Fibroblast of mammary gland (primary cell): ENCODE measurements around the gene SPEM3.
A peak's percentile ranks its signal among the peaks of the same experiment; 100 is the strongest.
"Not testable (repeated sequence)": the region's sequence is repeated elsewhere in the genome, so short reads cannot be mapped to it uniquely, and the experiment has no call there.

Experiments used
- DNase-seq: peaks from one replicate; pipeline ENCODE4 v3.0.0-alpha.2; 2010; ENCODE audit warnings: low read depth
- H3K4me3 ChIP-seq: 2 replicates; pipeline ENCODE4 v1.5.1; 2011; ENCODE audit warnings: low read depth, mild to moderate bottlenecking, low read length, moderate library complexity; ENCODE audit not compliant: control insufficient read depth
- TF ChIP-seq, protein P1 (sequence below): conservative IDR thresholded peaks from 2 replicates; pipeline ENCODE4 v1.5.1; 2011; ENCODE audit warnings: low read depth, low read length, inconsistent platforms; ENCODE audit not compliant: control insufficient read depth, insufficient read depth

SPEM3 gene

DNA sequence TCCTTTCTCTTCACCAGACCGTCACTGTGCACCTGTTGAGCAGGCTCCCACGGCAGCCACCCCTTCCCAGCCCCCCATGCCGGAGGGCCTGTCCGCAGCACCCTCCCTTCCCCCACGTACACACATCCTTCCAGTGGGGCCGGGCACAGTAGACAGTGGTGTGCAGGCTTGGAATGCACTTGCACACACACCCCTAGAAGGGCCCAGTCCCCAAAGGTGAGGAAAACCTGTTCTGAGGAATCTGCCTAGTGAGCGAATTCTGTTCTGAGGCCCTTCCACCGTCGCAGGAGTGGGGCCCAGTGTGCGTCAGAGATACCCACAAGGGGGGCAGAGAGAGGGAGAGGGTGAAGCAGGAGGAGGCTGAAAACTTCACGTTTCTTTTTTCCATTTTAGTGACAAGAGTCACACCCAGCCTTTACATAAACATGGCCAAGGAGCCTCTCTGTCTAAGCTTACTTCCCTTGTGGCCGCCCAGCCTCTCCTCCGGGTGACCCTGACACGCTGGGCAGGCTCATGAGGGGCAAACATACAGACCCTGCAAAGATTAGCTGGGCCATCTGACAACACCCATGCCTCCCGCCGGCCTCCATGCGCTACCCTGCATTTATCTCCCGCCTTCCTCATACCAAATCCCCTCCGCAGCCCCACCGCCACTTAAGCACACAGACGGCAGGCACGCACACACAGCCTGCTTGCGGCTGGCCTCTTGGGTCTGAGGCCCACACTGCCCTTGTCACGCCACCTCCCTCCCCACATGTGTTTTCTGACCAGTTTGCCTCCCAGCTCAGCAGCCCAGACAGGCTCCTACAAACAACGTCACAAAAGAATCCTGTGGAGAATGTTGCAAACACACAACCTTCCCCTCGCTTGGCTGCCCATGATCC lies 49.0 kb downstream of the SPEM3 start:
- peak overlapping the region; percentile 68 for H3K4me3 ChIP-seq
- DNase-seq, result peak; percentile 83
- TF ChIP-seq, protein P1, sequence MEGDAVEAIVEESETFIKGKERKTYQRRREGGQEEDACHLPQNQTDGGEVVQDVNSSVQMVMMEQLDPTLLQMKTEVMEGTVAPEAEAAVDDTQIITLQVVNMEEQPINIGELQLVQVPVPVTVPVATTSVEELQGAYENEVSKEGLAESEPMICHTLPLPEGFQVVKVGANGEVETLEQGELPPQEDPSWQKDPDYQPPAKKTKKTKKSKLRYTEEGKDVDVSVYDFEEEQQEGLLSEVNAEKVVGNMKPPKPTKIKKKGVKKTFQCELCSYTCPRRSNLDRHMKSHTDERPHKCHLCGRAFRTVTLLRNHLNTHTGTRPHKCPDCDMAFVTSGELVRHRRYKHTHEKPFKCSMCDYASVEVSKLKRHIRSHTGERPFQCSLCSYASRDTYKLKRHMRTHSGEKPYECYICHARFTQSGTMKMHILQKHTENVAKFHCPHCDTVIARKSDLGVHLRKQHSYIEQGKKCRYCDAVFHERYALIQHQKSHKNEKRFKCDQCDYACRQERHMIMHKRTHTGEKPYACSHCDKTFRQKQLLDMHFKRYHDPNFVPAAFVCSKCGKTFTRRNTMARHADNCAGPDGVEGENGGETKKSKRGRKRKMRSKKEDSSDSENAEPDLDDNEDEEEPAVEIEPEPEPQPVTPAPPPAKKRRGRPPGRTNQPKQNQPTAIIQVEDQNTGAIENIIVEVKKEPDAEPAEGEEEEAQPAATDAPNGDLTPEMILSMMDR, result no peak

DNA sequence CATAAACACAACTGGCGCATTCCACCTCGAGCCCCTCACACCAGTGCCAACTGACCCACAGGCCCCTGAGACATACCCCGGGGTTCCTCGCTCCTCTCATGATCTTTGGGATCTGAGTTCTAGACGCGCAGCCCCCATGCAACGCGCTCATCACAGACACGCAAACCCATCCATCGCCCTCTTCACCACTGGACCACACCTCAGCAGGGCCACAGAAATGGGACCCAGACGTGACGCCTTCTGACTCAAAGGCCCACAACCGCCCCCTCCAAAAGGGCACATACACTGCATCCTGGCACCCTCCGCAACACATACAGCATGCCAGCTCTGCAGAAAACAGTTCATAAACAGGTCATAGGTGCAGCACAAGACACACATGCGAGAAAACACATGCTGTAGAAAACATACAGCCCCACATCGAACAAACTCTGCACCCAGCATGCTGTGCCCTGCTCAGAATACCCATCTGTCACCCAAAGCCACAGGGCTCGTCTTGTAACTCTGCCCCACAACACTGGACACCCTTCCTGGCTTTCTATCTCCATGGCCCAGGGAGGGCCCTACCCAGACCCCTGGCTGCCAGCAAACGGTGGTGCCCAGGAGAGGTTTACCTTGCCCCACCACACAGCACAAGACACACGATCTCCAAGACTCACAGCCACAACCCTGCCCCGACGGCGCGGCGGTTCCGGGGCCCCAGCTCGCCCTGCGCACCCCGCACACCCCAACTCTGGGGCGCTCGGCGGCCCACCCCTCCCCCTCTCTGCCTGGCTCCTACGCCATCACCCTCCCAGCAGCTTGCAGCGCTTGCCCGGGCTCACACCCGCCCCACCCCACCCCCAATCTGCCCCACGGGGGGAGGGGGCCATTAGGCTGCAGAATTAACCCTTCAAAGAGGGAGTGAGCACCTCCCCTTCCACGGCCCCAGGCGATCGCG lies 49.9 kb downstream of the SPEM3 start:
- TF ChIP-seq, protein P1, result no peak
- peak; percentile 41 for DNase-seq
- H3K4me3 ChIP-seq, result peak overlapping the region; percentile 68

DNA sequence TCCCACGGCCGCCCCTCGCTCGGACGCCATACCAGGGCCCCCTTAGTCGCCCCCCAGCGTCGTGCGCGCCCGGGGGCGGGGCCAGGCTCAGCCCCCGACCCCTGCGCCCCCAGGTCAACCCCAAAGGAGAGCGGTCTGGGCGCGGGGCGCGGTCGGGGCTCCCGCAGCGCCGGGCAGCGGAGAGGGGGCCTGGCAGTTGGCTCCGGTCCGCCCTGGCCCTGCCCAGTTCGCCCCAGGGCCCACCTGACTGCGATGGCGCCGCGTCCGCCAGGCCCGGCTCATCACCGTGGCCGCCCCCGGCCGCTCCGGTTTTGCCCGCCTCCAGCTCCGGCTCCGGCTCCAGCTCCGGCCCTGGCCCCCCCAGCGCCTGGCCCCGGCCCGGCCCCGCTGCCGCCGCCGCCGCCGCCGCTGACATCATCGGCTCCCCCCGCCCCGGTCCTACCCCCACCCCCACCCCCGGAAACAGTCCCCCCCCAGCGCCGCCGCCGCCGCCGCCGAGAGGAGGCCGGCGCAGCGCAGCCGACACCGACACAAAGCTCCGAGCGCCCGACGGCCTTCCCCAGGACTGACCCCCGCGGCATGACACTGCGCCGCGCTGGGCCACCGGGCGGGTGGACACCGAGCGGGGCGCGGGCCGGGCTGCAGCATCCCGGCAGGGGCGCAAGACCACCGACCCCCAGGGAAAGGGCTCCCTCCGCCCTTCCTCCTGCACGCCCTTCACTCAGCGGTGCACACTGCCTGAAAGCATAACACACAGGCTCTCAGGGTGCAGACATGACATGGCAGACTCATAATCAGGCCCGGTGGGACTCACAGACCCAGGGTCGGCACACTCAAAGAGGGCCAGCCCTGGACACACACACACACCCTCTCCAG lies 50.8 kb downstream of the SPEM3 start, which contains the start of gene ZBTB4:
TSS of gene ZBTB4 (minus strand) at position 419 of the 876 bp plus-strand sequence. CDS start 12,830 bp downstream, outside the sequence.
- DNase-seq, result peak; percentile 22
- TF ChIP-seq, protein P1, result no peak
- H3K4me3 ChIP-seq, result peak within 1 kb of the TSS; percentile 68

DNA sequence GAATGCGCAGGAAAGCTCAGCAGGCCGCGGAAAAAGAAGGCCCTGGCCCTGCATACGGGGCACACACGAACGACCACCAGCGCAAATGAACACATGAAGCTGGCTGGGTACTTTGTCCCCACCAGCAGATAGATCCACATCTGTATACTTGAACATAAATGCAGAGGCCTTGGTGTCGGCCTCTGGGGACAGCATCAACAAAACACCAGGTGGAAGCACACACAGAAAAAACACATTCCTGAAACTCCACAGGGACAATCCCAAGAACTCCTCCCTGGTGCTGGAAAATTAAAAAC lies 51.4 kb downstream of the SPEM3 start:
- peak; percentile 11 for DNase-seq
- TF ChIP-seq, protein P1, result no peak
- H3K4me3 ChIP-seq, result peak overlapping the region; percentile 50

DNA sequence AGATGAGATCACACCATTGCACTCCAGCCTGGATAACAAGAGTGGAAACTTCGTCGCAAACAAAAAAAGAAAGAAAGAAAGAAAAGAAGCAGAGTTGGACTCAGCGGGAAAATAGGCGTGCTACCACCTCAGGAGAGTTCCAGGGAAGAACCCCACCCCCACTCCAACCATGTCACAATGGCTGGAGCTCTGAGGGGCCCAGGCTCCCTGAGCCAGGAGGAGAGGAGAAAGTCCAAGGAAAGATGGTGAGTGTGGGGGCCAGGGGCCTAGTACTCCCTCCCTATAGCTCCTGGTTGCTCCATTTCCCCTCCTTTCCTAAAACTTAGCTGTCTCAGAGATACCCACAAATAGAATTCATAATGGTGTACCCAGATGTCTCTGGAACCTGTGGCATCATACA lies 52.6 kb downstream of the SPEM3 start, which contains the start of gene SLC35G6:
TSS of gene SLC35G6 (plus strand) at position 172 of the 400 bp plus-strand sequence. CDS start at position 243, 71 bp downstream.
- H3K4me3 ChIP-seq, DNase-seq: not testable (repeated sequence)

DNA sequence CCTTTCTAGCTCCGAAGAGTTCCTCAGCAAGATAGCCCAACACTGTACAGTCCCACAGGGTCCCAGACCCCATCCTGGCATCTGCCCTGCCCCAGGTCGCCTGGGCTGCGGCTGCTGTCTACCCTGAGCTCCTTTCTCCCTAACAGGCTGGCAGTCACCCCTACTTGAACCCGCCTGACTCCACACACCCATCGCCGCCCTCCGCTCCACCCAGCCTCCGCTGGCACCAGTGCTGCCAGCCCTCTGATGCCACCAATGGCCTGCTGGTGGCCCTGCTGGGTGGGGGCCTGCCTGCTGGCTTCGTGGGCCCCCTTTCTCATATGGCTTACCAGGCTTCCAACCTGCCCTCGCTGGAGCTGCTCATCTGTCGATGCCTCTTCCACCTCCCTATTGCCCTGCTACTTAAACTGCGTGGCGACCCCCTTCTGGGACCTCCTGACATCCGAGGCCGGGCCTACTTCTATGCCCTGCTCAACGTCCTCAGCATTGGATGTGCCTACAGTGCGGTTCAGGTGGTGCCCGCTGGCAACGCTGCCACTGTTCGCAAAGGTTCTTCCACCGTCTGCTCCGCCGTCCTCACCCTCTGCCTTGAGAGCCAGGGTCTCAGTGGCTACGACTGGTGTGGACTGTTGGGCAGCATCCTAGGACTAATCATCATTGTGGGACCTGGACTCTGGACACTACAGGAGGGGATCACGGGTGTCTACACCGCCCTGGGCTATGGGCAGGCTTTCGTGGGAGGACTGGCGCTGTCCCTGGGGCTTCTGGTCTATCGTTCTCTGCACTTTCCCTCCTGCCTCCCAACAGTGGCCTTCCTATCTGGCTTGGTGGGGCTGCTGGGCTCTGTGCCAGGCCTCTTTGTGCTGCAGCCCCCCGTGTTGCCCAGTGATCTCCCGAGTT lies 53.4 kb downstream of the SPEM3 start:
- H3K4me3 ChIP-seq, DNase-seq: not testable (repeated sequence)
